Measurements from ENCODE around the gene BORCS5. TPM values are rescaled to one million over a fixed set of nuclear protein-coding genes. Genes with fewer than 3 reads are reported as not detected.
"Not testable (repeated sequence)": the region's sequence is repeated elsewhere in the genome, so short reads cannot be mapped to it uniquely, and the experiment has no call there.

The BORCS5 gene
- total and polyA plus RNA-seq, 4 donors, result 13.3 to 28.1 (median 14.4) TPM

GRCh38 chr12:12488823-12489550 is 132.1 kb downstream of the BORCS5 start:
- no peak overlapping the region for H3K4me3 ChIP-seq (ENCODE audit: low read depth, low read length)
- no peaks in the 10 kb centered on the region for H3K27me3 ChIP-seq (ENCODE audit: control insufficient read depth, insufficient read depth, low read length)
- WGBS (ENCODE audit: insufficient coverage), result 80% methylated on average over 1 of the region's 8 CpGs
- H3K27ac ChIP-seq (ENCODE audit: low read depth, low read length), result no peak overlapping the region
- H3K36me3 ChIP-seq (ENCODE audit: control insufficient read depth, insufficient read depth, low read length), result peaks cover 8% of the 10 kb centered on the region
- no peak for DNase-seq (ENCODE audit: low read depth in 4 of 6, low spot score in 6 of 6)
- H3K9me3 ChIP-seq (ENCODE audit: control insufficient read depth, insufficient read depth, low read length), result no peaks in the 10 kb centered on the region
- no peaks in the 10 kb centered on the region for H3K4me1 ChIP-seq (ENCODE audit: control insufficient read depth, insufficient read depth, low read length)

DNA sequence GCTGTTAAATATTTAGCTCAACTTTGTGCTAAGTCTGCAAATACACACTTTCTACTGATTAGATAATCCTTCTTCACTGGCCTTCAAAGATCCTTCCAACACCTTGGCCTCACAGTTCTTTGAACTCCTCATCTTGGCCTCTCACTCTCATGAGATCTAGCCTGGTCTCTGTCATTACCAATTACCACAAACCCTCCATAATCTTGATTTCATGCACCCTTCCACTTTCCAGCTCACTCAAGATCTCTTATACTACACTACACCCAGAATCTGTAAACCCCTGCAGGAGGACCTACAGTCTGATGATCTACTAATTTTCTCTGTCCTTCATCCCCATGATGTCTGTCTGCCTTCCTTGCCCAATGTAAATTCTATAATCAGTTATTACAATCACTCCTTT is 134.7 kb downstream of the BORCS5 start:
- H3K27ac ChIP-seq (ENCODE audit: low read depth, low read length), result no peak overlapping the region
- DNase-seq (ENCODE audit: low read depth in 4 of 6, low spot score in 6 of 6), result no peak
- H3K36me3 ChIP-seq (ENCODE audit: control insufficient read depth, insufficient read depth, low read length), result no peaks in the 10 kb centered on the region
- H3K9me3 ChIP-seq (ENCODE audit: control insufficient read depth, insufficient read depth, low read length), result no peaks in the 10 kb centered on the region
- no peaks in the 10 kb centered on the region for H3K27me3 ChIP-seq (ENCODE audit: control insufficient read depth, insufficient read depth, low read length)
- H3K4me3 ChIP-seq (ENCODE audit: low read depth, low read length), result no peak overlapping the region
- no peaks in the 10 kb centered on the region for H3K4me1 ChIP-seq (ENCODE audit: control insufficient read depth, insufficient read depth, low read length)

GRCh38 chr12:12492547-12492946 is 135.7 kb downstream of the BORCS5 start:
- WGBS (ENCODE audit: insufficient coverage), result 93% methylated on average over 5 of the region's 5 CpGs
- Histone ChIP-seq H3K36me3 (ENCODE audit: control insufficient read depth, insufficient read depth, low read length) (no peaks in the 10 kb centered on the region), H3K27ac (ENCODE audit: low read depth, low read length) (no peak overlapping the region), H3K27me3 (ENCODE audit: control insufficient read depth, insufficient read depth, low read length) (no peaks in the 10 kb centered on the region), H3K9me3 (ENCODE audit: control insufficient read depth, insufficient read depth, low read length) (no peaks in the 10 kb centered on the region), H3K4me3 (ENCODE audit: low read depth, low read length) (no peak overlapping the region), H3K4me1 (ENCODE audit: control insufficient read depth, insufficient read depth, low read length) (no peaks in the 10 kb centered on the region)
- DNase-seq (ENCODE audit: low read depth in 4 of 6, low spot score in 6 of 6), result no peak

- no peak for DNase-seq (ENCODE audit: low read depth in 4 of 6, low spot score in 6 of 6)
- H3K27ac ChIP-seq (ENCODE audit: low read depth, low read length), result no peak overlapping the region
- no peak overlapping the region for H3K4me3 ChIP-seq (ENCODE audit: low read depth, low read length)
- no peaks in the 10 kb centered on the region for H3K4me1 ChIP-seq (ENCODE audit: control insufficient read depth, insufficient read depth, low read length)
- H3K9me3 ChIP-seq (ENCODE audit: control insufficient read depth, insufficient read depth, low read length), result no peaks in the 10 kb centered on the region
- no peaks in the 10 kb centered on the region for H3K36me3 ChIP-seq (ENCODE audit: control insufficient read depth, insufficient read depth, low read length)
- H3K27me3 ChIP-seq (ENCODE audit: control insufficient read depth, insufficient read depth, low read length), result no peaks in the 10 kb centered on the region
- WGBS (ENCODE audit: insufficient coverage), result 75% methylated on average over 1 of the region's 1 CpG
Observed at GRCh38 chr12:12495536-12495935, 138.7 kb downstream of the BORCS5 start.

GRCh38 chr12:12498210-12498609 is 141.3 kb downstream of the BORCS5 start:
- Histone ChIP-seq H3K4me1 (ENCODE audit: control insufficient read depth, insufficient read depth, low read length) (no peaks in the 10 kb centered on the region), H3K4me3 (ENCODE audit: low read depth, low read length) (no peak overlapping the region), H3K27me3 (ENCODE audit: control insufficient read depth, insufficient read depth, low read length) (no peaks in the 10 kb centered on the region), H3K27ac (ENCODE audit: low read depth, low read length) (no peak overlapping the region), H3K36me3 (ENCODE audit: control insufficient read depth, insufficient read depth, low read length) (no peaks in the 10 kb centered on the region), H3K9me3 (ENCODE audit: control insufficient read depth, insufficient read depth, low read length) (no peaks in the 10 kb centered on the region)
- DNase-seq (ENCODE audit: low read depth in 4 of 6, low spot score in 6 of 6), result no peak
- 94% methylated on average over 2 of the region's 4 CpGs for WGBS (ENCODE audit: insufficient coverage)

DNA sequence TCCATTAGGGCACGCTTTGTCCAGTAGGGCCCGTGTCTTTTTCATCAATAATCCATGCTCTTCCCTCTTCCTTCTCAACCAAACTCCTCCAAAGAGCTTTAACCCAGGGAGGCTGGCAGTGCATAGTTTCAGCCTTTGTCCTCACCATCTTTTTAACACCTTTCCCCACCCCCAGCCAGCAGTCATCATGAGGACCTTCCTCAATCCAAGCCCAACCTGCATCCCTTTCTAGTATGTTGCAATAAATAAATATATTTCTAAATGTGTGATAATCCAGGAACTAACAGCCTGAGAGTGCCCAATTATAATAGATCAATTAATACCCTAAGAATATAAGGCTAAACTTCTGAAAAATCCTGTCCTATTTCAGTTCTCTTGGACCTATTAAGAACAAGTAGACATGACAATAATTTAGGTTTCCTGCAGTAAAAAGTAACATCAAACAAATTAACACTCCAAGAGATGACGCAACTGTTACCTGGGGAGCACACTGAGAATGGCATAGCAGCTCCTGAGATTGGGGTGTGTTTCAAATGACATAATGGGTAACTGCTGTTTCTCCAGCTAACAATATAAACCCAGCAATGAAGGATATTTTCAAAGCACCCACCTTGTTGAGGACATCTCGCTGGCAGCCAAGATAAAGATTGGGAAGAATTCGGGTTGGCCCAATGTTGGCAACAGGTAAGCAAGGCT is 143.2 kb downstream of the BORCS5 start:
- Histone ChIP-seq H3K9me3 (ENCODE audit: control insufficient read depth, insufficient read depth, low read length) (no peaks in the 10 kb centered on the region), H3K36me3 (ENCODE audit: control insufficient read depth, insufficient read depth, low read length) (no peaks in the 10 kb centered on the region), H3K27ac (ENCODE audit: low read depth, low read length) (no peak overlapping the region), H3K27me3 (ENCODE audit: control insufficient read depth, insufficient read depth, low read length) (no peaks in the 10 kb centered on the region), H3K4me1 (ENCODE audit: control insufficient read depth, insufficient read depth, low read length) (no peaks in the 10 kb centered on the region), H3K4me3 (ENCODE audit: low read depth, low read length) (no peak overlapping the region)
- DNase-seq (ENCODE audit: low read depth in 4 of 6, low spot score in 6 of 6), result no peak
- 88% methylated on average over 4 of the region's 5 CpGs for WGBS (ENCODE audit: insufficient coverage)

DNA sequence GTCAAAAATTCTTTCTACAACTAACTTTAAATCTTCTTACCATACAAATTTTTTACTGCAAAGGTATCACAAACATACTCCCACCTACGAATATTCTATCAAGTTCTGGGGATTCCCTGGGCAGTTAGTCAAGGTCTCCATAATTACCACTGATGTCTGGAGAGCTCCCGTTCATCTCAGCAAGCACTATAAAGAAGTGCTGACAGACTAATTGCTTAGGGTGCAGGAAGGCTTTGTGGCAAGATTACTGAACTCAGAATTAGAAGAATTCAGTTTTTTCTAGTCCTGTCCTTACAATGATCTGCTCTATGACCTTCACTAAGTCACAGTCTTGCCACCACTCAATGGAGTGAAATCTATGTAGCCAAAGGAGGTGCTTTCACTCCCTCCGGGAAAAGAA is 144.2 kb downstream of the BORCS5 start:
- DNase-seq (ENCODE audit: low read depth in 4 of 6, low spot score in 6 of 6), result no peak
- H3K27me3 ChIP-seq (ENCODE audit: control insufficient read depth, insufficient read depth, low read length), result no peaks in the 10 kb centered on the region
- no peaks in the 10 kb centered on the region for H3K9me3 ChIP-seq (ENCODE audit: control insufficient read depth, insufficient read depth, low read length)
- no peaks in the 10 kb centered on the region for H3K36me3 ChIP-seq (ENCODE audit: control insufficient read depth, insufficient read depth, low read length)
- no peak overlapping the region for H3K4me3 ChIP-seq (ENCODE audit: low read depth, low read length)
- no peak overlapping the region for H3K27ac ChIP-seq (ENCODE audit: low read depth, low read length)
- no peaks in the 10 kb centered on the region for H3K4me1 ChIP-seq (ENCODE audit: control insufficient read depth, insufficient read depth, low read length)
- WGBS (ENCODE audit: insufficient coverage), result no CpG with 5 or more reads among the region's 3 CpGs

DNA sequence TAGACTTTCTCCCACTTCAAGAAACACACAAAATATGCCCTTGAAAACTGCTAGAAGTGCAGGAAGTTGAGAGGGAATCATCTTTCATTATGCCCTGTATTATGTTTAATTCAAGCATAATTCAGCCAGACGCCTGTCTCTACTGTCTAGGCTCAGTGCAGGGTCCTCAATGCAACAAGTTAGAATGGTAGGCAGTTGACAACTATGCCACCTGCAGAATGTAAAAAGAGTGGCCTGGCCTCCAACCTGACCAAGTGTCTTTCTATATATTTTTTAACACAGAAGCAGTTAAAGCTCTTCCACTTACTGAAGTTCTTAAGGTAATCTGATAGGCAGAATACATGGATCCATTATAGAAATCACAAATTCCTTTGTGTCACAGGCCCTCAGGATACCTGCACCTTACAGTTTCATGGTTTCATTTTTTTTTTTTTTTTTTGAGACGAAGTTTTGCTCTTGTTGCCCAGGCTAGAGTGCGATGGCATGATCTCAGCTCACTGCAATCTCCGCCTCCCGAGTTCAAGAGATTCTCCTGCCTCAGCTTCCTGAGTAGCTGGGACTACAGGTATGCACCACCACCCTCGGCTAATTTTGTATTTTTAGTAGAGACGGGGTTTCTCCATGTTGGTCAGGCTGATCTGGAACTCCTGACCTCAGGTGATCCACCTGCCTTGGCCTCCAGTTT is 145.4 kb downstream of the BORCS5 start:
- H3K27me3 ChIP-seq (ENCODE audit: control insufficient read depth, insufficient read depth, low read length); H3K36me3 ChIP-seq (ENCODE audit: control insufficient read depth, insufficient read depth, low read length); DNase-seq (ENCODE audit: low read depth in 4 of 6, low spot score in 6 of 6); H3K27ac ChIP-seq (ENCODE audit: low read depth, low read length); H3K9me3 ChIP-seq (ENCODE audit: control insufficient read depth, insufficient read depth, low read length); H3K4me1 ChIP-seq (ENCODE audit: control insufficient read depth, insufficient read depth, low read length); H3K4me3 ChIP-seq (ENCODE audit: low read depth, low read length): not testable (repeated sequence)
- WGBS (ENCODE audit: insufficient coverage), result 95% methylated on average over 3 of the region's 7 CpGs

DNA sequence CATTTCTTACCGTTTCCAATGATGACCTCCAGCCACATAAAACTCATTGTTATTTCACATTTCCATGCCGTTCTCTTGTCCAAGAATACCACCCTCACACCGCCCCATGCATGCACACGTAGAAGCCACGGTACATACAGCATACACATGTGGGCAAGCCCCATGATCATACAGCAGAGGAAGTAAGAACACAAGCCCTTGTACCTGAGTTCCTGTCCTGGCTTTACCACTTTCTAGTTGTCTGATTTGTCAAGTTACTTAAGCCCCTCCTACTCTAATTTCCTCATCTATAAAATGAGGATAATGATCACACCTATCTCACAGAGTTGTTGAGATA is 145.9 kb downstream of the BORCS5 start:
- no peaks in the 10 kb centered on the region for H3K36me3 ChIP-seq (ENCODE audit: control insufficient read depth, insufficient read depth, low read length)
- no peak overlapping the region for H3K4me3 ChIP-seq (ENCODE audit: low read depth, low read length)
- no peak for DNase-seq (ENCODE audit: low read depth in 4 of 6, low spot score in 6 of 6)
- peaks cover 7% of the 10 kb centered on the region for H3K4me1 ChIP-seq (ENCODE audit: control insufficient read depth, insufficient read depth, low read length)
- H3K27ac ChIP-seq (ENCODE audit: low read depth, low read length), result no peak overlapping the region
- no peaks in the 10 kb centered on the region for H3K9me3 ChIP-seq (ENCODE audit: control insufficient read depth, insufficient read depth, low read length)
- H3K27me3 ChIP-seq (ENCODE audit: control insufficient read depth, insufficient read depth, low read length), result no peaks in the 10 kb centered on the region
- WGBS (ENCODE audit: insufficient coverage), result 96% methylated on average over 5 of the region's 5 CpGs

Measured in spinal cord (tissue), 10 donors.